Measurements from ENCODE around the gene CST3. TPM values are rescaled to one million over a fixed set of nuclear protein-coding genes. Genes with fewer than 3 reads are reported as not detected.
"Not testable (repeated sequence)": the region's sequence is repeated elsewhere in the genome, so short reads cannot be mapped to it uniquely, and the experiment has no call there.

The CST3 gene
- total RNA-seq (2014; rRNA removed; shearing (Covaris generic)), result 209 and 225 TPM in 2 replicates

DNA sequence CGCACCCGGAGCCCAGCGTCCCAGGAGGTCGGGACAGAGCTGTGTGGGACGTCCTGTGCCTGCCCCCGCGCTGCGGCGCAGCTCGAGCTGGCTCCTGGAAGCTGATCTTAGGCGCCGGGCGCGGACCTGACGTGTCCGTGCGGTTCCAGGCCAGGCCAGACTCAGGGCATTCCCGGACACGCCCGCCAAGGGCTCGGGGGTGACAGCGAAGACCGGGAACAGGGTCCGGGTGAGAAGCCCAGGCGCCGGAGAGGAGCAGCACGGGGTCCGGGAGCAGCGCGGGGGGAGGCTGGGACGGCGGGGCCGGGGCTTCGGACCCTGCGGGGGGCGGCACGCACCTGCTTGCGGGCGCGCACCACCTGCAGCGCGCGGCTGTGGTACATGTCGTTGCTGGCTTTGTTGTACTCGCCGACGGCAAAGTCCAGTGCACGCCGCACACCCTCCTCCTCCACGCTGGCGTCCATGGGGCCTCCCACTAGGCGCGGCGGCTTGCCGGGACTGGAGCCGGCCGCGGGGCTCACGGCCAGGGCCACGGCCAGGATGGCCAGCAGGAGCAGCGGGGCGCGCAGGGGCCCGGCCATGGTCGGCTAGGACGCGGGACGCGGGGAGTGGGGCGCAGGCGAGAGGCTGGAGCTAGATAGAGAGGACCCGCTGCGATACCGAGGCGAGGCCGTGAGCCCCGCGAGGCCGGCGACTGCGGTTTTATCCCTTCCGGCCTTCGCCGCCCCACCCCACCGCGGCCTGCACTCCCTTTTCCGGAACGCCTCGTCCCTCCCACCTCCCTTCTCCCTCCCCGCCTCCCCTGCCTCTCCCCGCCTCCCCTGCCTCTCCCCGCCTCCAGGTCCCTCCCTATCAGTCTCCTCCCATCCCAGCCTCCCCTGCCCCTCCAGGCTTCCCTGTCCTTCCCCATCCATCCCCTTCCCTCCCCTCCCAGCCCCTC, at the start of gene CST3:
Gene CST3, minus strand, starts transcription at position 674 of the 940 bp plus-strand sequence. Its CDS starts 93 bp downstream, at position 581.
- peak; percentile 87 for DNase-seq (ENCODE audit: low spot score)

- no peak for DNase-seq (ENCODE audit: low spot score)
Measured at GRCh38 chr20:23686046-23686750, 48.4 kb upstream of the CST3 start.

GRCh38 chr20:23685529-23685896, 47.8 kb upstream of the CST3 start:
- DNase-seq (ENCODE audit: low spot score), result not testable (repeated sequence)

DNA sequence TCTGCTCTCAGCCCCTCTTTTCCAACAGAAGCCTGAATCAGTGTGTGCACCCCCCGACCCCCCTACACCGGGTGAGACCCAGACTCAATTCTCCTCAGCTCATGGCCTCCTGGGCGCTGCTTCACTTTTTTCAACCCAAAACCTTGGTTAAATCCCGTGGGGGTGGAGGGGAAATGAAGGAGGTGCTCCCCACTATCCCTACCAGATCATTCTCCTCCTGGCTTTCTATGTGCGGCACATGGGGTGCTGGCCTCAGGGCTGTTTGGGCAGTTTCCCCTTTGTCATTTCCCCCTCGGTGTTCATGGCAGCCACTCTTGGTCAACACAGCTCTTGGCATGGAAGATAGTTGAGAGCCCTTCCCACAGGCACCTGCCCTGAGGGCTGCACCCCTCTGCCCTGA, 46.5 kb upstream of the CST3 start:
- no peak for DNase-seq (ENCODE audit: low spot score)

DNA sequence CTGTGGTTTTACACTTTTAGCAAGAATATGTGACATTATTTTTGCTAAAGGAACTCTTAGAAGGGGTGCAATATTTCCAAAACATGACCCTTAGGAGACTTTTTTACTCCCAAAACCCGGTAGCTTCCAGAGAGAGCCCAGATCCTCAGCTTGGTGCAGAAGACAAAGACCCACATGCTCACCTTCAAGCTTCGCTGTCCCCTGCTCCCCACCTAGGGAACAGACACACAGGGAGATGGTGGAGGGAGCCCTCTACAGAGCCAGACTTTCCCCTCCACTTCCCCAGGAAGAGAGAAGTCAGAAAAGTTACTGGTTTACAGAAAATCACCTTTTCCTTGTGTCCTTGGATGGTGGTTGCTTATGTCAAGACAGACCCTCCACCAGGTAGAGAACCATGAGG, 46.1 kb upstream of the CST3 start:
- DNase-seq (ENCODE audit: low spot score), result no peak

DNA sequence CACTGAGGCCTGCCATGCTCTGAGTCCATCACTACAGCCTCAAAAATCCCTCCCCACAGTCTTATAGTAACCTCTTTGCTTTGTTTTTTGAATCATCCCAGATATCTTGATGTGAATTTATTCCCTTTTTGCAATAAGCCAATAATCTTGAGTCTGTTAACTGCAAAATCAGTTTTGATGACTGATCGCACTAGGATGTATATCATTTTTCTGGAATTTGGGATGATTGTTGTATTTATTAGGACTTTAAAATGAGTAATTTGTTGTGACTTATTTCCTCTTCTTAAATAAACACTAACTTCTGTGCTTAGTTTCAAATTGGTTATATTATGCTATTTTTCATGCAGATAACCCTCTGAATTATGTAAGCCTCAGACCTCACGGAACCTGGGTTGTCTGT, 45.5 kb upstream of the CST3 start:
- DNase-seq (ENCODE audit: low spot score), result no peak

DNA sequence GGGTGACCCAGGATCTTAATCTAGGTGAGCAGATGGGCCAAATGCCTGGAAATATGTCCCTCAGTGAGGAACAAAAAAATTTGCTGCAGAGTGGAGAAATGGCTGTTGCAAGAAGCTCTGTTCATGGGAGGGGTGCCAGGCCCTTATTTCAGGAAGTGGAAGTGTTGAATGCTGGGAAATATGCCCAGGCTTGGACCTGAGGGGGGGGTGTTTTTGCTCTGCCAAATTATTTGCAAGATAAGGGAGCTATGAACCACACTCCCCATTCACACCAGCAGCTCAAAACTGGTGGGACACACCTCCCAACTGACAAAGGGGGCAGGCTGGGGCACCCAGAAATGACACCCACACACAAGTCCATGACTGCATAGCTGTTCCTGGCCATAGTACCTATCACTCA, 42.4 kb upstream of the CST3 start:
- DNase-seq (ENCODE audit: low spot score), result no peak

DNA sequence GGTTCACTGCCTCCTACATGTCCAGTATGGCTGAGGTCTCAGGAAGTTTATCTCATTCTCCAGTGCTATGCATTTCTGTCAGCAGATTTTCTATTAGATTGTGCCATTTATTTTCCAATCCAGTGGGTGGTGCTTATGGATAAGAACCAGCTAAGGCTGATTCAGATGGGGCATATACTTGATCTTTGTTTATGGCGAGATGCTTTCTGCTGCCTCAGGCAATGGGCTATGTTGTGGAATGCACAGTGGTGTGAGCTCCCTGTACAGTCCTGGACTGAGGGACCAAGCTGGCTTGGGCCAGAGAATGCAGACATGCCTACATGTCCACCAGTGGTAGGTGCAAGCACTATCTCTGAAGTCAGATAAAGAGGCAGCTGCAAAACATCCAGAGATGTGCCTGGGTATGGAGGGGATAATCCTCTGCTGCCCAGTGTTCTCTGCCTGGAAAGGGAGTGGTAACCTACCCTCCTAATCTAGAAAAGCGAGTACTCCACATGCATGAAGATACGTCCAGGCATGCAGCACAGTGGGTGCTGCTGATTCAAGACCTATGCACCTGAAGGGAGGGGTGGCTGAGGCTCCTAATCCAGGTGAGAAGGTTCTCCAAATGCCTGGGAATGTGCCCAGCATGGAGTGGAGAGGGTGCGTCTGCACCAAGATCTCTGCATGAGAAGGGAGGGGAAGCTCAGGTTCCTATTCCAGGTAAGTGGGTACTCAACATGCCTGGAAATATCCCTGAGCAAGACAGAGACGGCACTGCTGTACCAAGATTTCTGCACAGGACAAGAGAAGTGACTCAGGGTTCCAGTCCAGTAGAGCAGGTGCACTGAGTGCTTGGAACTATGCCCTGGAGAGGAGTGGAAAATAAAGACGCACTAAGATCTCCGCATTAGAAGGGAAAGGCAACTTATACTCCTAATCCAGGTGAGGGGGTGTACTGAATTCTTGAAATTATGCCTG, 41.7 kb upstream of the CST3 start:
- DNase-seq (ENCODE audit: low spot score), result no peak

GRCh38 chr20:23673209-23673608, 35.5 kb upstream of the CST3 start:
- DNase-seq (ENCODE audit: low spot score), result no peak

DNA sequence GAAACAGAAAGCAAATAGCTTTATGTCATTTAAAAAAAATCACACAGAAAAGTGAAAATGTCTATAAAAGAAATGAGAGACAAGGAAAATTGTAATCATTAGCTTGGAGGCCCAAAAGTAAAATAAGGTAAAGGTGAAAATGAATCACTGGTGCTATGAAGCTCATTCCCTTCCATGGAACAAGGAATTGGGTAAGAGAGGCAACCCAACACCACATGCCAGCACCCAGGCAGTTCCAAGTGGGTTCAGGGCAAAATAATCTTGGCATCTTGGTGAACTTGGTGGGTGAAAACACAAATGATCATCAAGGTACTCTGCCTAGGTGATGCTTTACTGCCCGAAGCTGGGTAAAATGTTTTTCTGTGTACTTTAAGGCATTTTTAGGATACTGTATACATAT, 34.4 kb upstream of the CST3 start:
- no peak for DNase-seq (ENCODE audit: low spot score)

- no peak for DNase-seq (ENCODE audit: low spot score)
Measured at GRCh38 chr20:23671479-23671878, 33.7 kb upstream of the CST3 start.

- DNase-seq (ENCODE audit: low spot score), result no peak
Measured at GRCh38 chr20:23670361-23670760, 32.6 kb upstream of the CST3 start.

- DNase-seq (ENCODE audit: low spot score), result no peak
Measured at GRCh38 chr20:23669866-23670265, 32.1 kb upstream of the CST3 start.

DNA sequence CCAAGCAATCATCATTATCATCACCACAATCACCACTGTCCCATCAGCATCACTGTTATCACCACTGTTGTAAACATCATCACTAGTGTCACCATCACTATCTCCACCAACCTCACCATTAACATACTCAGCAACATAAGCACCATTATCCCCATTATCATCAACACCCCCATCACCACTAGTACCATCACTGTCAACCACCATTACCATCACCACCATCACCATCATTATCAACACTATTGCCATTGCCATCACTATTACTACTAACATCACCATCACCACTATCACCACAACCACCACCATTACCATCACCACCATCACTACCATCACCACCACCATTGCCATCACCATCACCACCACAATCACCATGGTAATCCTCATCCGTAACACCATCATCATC, 31.6 kb upstream of the CST3 start:
- DNase-seq (ENCODE audit: low spot score), result no peak

DNA sequence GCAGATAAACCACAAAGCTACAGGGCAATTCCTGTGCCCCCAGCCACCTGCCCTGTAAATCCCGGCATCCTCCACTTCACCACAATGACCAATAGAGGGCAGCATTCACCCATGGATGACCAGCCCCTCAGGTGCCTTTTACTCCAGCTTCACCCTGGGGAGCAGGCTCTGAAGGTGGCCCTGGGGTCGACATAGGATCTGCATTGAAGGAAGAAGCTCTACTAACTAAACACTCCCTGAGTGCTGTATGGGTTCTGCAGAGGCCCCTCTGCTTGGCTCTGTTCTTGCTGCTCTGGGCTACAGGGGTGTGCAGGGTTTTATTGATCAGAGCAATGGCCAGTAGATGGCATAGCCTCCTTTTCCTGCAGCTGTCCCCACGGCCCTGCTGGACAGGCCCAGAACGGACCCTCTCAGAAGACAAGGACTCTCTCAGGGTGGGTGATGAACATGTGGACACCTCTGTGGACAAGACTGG, 30.8 kb upstream of the CST3 start:
- DNase-seq (ENCODE audit: low spot score), result peak; percentile 63

DNA sequence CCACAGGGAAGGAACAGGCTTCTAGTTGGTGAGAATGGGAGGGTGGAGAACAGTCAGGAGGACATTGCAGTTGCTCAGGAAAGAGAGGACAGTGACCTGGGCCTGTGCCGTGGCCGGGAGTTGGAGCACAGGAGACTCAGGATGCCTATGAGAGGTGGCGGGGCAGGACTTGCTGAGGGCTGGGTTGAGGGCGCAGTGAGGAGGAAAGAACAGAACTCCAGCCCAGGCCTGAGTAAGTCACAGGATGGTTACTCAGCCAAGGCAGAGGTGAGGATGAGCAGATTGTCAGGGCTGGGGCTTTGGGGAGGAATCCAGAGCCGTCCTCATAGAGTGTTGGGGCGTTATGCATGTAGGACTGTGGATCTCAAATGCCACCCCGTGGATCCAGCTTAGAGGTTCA, 29.9 kb upstream of the CST3 start:
- DNase-seq (ENCODE audit: low spot score), result no peak

GRCh38 chr20:23666698-23667097, 28.9 kb upstream of the CST3 start:
- DNase-seq (ENCODE audit: low spot score), result no peak

GRCh38 chr20:23666189-23666588, 28.4 kb upstream of the CST3 start:
- no peak for DNase-seq (ENCODE audit: low spot score)

GRCh38 chr20:23664954-23665353, 27.2 kb upstream of the CST3 start:
- DNase-seq (ENCODE audit: low spot score), result no peak

- not testable (repeated sequence) for DNase-seq (ENCODE audit: low spot score)
Measured at GRCh38 chr20:23664046-23664445, 26.3 kb upstream of the CST3 start.

DNA sequence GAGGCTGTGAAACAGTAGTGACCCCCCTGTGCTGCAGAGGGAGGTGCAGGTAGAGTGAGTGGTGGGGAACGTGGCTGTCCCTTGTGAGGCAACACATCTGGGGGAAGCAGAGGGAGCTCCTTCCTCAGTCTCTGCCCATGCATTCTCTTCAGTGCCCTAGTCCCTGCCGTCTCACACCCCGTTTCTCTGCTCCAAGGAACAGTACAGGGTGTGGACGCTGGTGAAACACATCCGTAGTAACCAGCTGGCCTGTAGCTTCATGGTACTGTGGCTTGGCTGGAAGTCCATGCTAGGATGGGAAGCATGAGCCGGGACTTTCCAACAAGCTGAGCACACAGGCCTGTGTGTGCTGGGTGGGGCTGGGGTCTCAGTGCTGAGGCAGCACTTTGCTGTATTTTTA, 25.4 kb upstream of the CST3 start:
- DNase-seq (ENCODE audit: low spot score), result no peak
